ENCODE data around the gene RRAD. TPM values are rescaled to one million over a fixed set of nuclear protein-coding genes. Genes with fewer than 3 reads are reported as not detected.

The RRAD gene
- polyA plus RNA-seq, 10 donors: 2.6 to 13.1 (median 4.7) TPM

DNA sequence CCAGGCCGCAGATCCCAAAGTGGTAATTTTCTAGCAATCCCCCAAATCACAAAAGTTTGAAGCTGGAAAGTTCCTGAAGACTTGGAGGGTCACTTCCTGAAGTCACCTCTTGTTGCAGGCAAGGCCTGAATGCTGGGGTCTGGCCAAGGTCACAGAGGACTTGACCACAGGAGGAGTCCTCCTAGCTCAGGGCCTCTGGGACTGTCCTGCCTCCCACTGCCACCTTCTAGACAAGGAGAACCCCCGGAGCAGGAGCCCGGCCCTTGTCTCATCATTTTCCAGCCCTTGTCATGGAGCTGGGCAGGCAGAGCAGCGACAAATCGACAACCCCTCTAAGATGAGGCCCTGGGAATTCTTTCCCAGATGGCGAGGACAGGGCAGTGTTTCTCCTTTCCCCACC is 7.0 kb downstream of the RRAD start:
- DNase-seq: no peak

DNA sequence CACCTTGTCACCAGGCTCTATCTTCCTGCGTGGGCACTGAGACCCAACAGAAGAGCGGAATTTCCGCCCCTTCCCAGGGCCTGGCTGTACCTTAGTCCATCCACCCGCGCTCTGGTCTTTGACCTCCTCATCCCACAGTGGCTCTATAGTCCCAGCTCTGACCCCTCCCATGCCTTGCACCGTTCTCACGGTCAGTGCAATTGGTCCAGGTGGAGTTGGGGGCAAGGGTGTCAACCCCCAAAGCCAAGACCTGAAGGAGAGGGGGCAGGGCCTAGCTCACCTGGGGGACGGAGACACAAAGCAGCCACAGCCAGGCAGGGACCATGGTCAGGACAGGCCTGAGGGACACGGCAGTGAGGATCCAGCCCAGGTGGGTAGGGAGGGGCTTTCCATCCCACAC is 7.6 kb downstream of the RRAD start:
- no peak for DNase-seq

DNA sequence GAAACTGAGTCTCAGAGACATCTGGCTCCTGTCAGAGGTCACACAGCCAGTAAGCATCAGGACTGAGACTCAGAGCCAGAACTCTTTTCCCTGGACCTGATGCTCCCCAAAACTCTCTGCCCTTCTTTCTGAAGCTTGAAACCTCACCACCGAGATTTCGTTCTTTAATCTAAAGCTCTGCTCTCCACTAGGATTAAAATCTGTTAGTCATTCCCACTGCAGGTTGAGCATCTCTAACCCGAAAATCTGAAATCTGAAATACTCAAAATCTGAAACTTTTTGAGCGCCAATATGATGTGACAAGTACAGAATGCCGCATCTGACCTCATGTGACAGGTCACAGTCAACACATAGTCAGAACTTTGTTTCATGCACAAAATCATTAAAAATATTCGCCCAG is 8.8 kb downstream of the RRAD start:
- DNase-seq: no peak

DNA sequence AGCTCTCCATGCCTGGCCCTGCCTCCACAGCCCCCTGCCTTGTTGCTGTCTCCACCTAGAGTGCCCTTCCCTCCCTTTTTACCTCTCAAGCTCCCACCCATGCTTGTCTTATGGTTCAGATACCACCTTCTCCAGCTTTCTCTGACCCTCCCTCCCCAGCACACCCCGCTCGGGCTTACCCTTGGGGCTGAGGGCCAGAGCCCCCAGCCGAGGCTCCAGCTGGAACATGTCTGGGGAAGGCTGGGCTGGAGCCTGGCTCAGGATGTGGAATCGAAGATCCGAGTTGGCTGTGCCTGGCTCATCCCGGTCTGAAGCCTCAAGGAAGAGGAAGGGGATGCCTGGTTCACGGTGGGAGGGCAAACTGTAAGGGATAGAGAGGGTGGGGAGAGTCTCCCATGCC is 10.3 kb downstream of the RRAD start:
- no peak for DNase-seq

DNA sequence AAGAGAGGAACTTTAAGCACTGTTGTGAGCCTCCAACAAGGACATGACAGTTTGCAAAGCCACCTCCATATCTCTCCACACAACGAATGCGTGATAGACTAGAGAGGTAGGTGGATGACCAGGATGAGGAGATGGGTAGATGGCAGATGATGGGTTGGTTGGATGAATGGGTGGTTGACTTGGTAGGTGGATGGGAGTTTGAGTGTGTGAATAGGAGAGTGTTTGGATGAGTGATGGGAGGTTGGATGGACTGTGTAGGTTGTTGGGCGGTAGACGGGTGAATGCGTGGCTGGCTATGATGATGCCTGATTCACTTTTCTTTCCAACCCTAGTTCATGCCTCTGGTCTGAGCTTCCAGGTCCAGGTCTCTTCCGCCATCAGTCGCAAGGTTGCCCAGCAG is 10.8 kb downstream of the RRAD start:
- no peak for DNase-seq

DNA sequence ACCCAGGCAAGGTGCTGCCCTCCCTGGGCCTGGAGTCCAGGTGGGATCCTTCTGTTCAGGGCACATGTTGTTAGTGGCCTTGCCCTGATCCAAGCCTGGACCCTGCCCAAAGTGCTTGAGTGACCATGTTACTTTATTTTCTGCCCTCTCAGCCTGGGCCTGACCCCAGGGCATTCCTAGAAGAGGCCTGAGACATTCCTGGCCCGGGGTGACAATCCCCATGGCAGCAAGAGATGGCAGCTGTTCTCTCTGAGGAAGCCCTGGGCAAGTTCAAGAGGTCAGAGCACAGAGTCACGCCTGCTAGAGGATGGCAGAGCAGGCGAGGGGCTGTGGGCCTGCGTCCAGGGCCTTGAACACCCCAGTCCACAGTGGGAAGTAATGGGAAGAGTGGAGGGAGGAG is 11.6 kb downstream of the RRAD start:
- DNase-seq: no peak

DNA sequence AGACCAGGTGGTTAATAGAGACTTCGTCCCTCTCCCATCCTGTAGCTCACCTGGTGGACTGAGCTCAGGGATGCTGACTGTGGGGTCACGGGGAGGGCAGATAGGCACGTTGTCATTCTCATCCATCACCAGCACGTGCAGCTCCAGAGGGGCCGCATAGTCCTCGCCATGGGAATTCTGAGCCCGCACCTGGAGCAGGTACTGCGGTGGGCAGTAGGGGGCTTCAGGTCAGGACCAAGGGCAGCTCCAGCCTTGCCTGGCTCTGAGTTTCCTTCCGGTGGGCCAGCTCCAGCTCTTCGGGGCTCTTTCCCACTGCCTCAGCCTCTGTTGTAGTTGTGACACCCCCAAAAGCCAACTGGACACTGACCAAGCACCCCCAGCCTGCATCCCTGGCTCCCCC is 12.3 kb downstream of the RRAD start:
- DNase-seq: no peak

DNA sequence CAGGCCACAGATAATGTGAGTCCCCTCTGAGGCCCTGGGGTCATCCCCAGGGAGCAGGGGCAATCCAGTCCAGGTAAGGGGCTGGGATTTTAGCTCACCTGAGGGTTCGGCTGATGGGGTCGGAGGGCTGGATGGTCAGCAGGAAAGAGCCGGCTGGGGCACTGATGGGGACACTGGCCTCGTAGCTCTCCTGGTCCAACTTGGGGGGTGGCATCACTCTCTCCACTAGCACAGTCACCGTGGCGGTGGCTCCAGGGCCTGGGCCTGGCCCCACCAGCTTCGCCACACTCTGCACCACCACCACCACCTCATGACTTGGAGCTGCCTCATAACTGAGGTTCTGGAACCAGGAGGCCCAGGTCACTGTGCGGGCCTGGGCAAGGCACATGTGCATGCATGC is 13.5 kb downstream of the RRAD start:
- no peak for DNase-seq

DNA sequence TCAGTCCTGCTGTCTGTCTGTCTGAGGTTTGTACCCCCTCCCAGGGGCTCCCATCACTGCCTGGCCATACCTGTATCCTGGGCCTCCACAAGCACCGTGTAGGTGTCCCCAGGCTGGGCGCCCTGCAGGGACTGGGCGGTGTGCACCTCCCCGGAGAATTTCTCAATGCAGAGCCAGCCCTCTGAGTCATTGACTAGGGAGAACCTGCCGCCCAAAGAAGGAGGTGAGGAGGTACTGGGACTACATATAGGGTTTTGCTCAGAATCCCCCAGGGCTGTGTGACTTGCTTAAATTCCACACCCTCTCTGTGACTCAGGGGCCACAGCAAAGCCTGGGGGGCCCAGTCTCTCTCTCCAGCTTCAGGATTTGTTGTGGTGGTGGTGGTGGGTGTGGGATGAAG is 14.2 kb downstream of the RRAD start:
- no peak for DNase-seq

DNA sequence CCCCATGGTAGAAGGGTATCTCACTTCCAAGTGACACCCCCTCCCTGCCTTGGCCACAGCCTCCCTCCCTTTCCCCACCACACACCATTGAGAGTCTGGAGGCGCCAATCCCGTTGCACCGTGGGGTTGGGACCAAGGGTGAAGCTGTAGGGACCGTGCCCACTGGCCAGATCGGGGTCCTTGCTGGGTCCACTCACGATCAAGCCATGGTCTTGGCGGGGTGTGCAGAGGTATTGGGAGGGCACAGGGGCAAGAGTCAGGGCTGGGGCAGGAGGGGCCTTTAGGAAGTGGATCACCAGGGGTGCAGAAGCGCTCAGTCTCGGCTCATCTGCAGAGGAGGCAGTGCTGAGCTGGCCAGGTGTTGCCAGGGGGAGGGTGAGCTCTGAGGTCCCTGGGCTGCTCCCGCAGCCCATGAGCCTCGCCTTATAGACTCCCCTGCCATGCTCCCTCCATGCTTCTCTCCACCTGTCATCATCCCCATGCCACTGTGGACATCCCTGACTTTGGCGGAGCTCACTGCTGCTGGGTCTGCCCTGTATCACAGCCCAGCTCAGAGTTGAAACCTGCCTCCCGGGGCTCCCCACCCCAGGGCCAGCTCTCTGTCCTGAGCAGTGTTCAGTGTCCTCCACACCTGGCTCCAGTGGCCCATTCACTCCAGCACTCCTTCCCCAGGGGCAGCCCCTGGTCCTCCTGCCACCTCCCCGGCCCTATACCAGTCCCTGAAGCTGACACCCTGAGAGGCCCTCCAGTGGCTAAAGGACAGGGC is 15.0 kb downstream of the RRAD start:
- no peak for DNase-seq

DNA sequence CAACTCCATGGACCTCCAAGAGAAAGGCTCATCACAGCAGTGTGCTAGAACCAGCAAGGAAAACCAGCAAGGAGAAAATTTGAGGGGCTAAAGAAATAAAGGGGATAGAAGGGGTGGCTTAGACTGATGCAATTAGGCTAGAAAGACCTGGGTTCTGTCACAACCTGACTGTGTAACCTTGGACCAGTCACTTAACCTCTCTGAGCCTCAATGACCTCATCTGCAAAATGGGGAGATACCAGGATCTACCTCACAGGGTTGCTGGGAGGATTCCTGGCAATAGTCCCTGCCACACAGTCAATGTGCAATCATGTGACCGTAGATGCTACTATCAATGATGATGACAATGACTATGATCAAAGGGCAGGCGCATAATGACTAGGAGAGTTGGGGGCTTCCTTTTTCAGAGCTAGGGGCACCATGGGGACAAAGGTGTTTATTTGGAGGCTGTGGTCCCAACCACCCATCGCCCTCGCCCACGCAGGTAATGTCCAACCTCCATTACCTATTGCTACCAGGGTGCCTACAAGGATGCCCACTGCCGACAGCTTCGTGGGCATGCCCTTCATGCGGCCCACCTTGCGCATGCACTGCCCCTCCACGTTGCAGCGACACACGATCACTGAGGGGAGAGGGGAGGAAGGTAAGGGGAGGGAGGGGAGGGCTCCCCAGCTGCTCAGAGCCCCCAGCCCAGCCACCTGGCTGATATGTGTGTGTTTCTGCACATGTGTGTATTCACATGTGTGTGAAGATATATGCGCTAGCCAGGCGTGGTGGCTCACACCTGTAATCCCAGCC is 16.4 kb downstream of the RRAD start:
- no peak for DNase-seq

DNA sequence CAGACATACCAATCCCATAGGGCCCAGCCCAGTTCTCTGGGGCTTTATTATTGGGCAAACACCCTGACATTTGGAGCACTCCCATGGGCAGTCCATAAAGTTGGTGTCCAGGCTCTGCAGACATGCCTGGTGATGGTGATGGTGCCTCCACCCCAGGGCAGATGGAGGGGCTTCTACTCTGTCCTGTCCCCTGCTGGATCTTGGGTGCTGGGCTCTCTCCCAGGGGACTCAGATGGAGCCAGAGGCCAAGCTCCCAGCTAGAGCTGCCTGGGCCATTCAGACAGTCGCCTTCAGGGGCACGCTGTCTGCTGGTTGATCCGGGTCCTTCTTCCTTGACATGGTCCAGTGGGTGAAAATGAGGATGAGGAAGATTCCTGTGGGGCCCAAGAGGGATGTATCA is 17.2 kb downstream of the RRAD start:
- DNase-seq: no peak

DNA sequence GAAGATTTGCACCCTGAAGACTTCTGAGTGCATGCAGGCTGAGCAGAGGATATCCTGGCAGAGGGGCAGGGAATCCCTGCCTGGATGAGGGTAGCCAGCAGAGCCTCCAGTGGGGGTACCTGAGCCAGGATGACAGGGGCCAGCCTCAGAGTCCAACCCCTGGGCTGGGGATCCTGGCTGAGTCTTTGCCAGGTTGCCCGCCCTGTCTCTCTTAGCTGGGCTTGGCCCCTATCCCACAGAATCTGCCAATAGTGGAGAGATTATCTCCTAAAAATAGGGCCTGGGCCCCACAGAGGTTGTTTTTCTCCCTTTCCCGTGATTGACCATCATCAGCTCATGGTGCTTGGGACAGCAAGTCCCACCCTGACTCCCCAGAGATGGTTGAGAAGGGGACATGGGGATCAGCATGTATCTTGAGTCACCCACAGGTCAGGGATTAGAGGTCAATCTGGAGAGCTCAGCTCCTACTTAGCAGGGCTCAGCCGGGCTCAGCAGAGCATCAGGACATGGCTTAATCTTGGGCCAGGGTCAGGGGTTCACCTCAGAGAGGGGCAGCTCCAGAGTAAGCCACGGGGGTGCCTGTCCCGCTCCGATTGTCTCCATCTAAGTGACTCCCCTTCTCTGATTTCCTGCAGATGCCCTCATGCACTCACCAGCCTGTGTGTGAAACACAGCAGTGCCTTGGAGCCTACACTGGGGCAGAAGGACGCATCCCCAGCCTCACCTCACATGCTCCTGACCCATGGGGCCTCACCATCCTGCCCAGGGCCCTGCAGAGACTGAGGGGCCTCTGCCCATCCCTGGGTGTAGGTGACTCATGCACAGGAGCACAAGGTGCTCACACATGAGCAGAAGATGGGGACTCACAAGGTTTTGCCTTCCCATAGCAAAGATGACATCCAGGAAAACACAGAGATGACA is 18.2 kb downstream of the RRAD start:
- DNase-seq: no peak

DNA sequence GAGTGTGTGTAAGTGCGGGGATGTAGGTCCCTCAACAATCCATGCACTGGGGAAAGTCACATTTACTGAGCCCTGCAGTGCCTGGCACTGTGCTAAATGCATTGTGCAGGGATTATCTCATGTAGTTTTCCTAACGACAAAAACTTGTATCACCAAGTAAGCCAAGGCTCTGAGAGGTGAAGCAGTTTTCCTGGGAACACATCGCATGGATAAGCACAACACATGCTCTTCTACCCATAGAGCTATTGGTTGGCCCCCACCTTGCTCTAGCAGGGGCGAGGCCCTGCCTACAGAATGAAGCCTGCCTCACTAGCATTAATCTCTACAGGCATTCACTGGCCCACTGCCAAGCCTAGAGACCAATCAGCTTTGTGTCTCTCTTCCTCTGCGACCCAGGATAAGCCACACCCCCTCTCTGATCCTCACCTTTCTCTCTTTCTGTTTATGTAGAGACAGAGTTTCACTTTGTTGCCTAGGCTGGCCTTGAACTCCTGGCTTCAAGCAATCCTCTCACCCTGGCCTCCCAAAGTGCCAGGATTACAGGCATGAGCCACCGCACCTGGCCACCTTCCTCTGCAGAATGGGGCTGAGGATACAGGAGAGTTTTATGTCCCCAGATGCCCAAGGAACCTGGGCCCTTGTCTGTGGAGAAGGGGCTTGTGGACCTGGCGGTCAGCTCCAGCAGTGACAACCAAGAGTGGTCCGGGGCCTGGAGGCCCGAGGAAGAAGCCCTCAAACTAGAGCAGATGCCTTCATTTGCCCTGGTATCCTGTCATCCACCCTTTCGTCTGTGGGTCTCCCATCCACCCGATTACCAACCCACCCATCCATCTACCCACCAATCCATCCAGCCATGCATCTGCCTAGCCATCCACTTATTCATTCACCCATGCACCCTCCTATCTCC is 19.4 kb downstream of the RRAD start:
- no peak for DNase-seq

DNA sequence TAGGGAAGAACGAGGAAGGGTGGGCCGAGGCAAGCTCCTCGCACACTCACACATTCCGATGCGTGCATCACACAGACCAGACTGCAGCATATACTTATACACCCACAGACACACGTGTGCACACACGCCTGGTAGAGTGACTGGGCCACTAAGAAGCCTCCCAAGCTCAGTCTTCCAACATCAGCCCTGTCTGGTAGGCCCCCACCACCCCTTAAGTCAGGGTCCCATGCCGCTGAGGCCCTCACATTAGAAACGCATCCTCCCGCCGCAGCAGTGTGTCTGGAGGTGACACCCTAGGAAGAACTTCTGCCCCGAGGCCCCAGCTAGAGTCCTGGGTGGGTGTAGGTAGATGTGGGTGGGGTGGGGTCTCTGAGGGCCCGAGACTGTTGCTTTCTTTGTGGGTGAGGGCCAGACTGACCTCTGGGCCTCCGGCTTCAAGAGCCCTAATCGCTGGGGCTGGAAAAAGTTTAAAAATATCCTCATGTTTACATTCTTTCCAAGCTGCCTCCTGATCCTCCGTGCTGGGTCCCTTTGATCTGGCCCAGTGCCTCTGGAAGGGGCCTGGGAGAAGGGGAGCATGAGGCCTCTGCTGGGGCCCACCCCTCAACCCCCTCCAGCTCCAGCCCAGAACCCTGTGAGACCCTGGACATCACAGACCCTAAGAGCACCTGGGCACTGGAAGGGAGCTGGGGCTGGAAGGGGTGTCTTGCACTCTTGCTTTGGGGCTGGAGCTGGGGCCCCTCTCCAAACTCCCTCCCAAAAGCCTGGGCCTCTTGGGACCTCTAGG is 20.3 kb downstream of the RRAD start:
- DNase-seq: peak in 1 of 3 donors; percentile 48

DNA sequence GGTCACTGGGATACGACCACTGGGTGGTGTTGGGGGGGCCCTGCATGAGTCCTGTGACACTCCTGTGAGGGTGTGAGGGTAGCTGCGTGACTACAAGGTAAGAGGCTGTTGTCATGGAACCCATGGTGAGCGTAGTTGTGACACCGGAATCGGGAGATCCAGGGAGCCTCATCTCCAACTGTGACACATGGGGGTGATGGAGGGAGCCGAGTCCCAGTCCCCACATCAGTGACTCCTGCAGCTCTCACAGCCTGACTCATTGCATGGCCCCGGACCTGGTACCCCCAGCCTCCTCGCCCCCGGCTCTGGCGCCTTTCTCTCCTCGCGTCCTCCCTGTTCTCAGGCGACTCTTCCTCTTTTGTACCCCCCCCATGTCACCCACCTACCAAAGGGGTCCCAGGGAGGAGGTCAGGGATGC is 20.9 kb downstream of the RRAD start:
- no peak for DNase-seq

DNA sequence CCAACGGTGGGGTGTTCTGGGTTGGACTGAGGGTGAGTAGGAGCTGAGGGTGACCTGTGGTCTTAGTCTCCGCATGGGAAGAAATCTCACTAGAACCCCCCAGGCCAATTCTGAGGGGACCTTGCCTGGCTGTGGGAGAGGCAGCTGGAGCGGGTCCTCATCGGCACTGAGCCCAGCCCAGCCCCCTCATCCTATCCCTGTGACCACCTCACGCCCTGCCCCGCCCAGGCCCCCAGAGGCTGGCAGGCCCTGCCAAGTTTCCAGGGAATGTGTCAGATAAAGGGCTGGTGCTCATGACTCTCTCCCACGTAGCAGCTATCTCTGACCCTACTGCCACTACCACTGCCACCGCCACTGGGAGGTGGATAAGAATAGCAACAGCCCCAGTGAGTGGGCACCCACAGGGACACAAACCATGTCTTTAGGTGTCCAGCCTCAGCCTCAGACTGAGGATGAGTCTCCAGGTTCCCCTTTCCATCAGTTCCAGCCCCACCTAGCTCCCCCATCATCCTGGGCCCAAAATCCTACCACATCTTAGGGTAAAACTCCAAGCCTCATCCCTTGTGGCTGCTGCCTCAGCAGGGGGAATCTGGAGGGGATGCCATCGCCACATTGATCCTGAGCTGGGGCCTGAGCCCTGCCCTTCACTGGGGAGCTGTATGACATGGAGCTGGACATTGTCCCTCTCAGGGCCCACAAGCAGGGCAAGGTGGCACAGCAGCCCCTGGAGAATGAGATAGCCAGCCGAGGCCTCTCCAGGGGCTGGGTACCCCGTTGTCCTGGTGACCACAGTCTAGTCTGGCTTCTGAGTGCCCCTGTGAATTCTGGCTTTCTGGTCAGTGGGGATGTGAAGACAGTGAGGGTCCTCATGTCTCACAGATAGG is 21.5 kb downstream of the RRAD start:
- DNase-seq: no peak

DNA sequence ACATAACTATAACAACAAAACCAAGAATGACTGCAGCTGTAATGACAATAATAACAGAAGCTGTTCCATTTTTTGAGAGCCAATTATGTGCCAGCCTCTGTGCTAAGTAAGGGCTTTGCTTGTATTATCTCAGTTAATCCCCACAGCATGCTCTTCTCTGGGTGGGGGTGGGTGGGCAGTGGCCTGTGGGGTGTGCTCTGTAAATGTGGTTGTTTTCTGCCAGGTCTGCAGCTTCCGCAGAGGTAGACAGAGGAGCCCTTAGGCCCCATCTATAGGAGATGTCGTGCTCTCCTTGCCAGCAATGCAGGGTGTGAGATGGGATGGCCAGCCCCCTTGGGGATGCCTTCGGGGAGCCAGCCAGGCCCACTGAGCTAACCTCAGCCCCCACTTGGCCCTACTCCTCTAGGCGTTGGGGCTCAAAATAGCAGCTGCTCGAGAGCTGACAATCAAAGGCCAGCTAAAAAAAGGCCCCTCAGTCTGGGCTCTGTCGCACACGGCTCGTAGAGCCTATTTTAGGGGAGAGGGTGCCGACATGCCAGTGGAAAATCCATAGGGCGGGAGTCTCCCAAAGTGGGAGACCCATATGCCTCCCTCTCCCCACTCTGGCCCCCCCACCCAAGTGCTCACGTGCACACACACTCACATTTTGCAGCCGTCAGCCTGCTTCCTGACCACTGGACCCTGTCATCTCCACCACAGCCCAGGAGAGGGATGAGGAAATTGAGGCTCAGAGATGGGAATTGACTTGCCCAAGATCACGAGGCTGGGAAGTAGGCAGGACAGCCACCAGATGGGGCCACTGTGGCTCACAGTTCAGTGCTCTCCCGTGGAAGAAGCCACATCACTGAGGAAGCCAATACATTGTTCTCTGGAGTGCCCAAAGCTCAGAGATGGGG is 22.4 kb downstream of the RRAD start:
- DNase-seq: peak in 2 of 3 donors; percentile 23 to 50

All from muscle of back (tissue), 11 donors.